Measurements from ENCODE around the gene TM9SF2.

DNA sequence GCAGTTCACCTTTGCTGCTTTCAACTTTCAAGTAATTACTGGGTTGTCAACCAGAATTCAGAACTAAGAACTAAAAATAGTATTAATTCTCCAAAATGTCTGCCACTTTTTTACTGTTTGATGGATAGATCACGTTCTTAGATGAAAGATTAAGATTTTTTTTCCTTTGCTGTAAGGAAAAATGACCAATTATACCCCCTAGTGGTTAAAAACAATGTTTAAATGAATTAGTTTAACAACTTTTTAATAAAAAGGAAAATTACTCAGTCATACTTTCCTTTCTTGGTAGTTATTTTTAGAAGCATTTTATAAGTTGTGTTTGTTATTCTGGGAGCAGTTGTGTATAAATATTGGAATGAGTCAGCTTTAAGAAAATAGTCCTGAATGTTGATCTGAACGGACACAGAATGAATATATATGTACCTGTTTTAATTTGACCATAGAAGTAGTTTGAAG lies 4.6 kb downstream of the TM9SF2 start:
- TF ChIP-seq, protein P1, sequence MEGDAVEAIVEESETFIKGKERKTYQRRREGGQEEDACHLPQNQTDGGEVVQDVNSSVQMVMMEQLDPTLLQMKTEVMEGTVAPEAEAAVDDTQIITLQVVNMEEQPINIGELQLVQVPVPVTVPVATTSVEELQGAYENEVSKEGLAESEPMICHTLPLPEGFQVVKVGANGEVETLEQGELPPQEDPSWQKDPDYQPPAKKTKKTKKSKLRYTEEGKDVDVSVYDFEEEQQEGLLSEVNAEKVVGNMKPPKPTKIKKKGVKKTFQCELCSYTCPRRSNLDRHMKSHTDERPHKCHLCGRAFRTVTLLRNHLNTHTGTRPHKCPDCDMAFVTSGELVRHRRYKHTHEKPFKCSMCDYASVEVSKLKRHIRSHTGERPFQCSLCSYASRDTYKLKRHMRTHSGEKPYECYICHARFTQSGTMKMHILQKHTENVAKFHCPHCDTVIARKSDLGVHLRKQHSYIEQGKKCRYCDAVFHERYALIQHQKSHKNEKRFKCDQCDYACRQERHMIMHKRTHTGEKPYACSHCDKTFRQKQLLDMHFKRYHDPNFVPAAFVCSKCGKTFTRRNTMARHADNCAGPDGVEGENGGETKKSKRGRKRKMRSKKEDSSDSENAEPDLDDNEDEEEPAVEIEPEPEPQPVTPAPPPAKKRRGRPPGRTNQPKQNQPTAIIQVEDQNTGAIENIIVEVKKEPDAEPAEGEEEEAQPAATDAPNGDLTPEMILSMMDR (IDR thresholded peaks at IDR 0.05; ENCODE audit: insufficient read depth, low read length) = no peak
- TF ChIP-seq, protein P2, sequence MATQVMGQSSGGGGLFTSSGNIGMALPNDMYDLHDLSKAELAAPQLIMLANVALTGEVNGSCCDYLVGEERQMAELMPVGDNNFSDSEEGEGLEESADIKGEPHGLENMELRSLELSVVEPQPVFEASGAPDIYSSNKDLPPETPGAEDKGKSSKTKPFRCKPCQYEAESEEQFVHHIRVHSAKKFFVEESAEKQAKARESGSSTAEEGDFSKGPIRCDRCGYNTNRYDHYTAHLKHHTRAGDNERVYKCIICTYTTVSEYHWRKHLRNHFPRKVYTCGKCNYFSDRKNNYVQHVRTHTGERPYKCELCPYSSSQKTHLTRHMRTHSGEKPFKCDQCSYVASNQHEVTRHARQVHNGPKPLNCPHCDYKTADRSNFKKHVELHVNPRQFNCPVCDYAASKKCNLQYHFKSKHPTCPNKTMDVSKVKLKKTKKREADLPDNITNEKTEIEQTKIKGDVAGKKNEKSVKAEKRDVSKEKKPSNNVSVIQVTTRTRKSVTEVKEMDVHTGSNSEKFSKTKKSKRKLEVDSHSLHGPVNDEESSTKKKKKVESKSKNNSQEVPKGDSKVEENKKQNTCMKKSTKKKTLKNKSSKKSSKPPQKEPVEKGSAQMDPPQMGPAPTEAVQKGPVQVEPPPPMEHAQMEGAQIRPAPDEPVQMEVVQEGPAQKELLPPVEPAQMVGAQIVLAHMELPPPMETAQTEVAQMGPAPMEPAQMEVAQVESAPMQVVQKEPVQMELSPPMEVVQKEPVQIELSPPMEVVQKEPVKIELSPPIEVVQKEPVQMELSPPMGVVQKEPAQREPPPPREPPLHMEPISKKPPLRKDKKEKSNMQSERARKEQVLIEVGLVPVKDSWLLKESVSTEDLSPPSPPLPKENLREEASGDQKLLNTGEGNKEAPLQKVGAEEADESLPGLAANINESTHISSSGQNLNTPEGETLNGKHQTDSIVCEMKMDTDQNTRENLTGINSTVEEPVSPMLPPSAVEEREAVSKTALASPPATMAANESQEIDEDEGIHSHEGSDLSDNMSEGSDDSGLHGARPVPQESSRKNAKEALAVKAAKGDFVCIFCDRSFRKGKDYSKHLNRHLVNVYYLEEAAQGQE (IDR thresholded peaks at IDR 0.05; ENCODE audit: insufficient replicate concordance, low read depth) = no peak
- TF ChIP-seq POLR2AphosphoS5 (IDR thresholded peaks at IDR 0.05; ENCODE audit: low read depth) (no peak), GABPA (IDR thresholded peaks at IDR 0.05; ENCODE audit: low read depth) (no peak), SPI1 (IDR thresholded peaks at IDR 0.05; ENCODE audit: borderline replicate concordance, low read depth) (no peak)

All from HL-60 (cell line).